Measurements from ENCODE around the gene SCAMP4. TPM values are rescaled to one million over a fixed set of nuclear protein-coding genes. Genes with fewer than 3 reads are reported as not detected.

The SCAMP4 gene
- total RNA-seq, 1 donor from 2014 or later, result 32.1 TPM

Other genes starting within 250 kb of the SCAMP4 start
- gene ONECUT3, start 151.9 kb upstream of the SCAMP4 start, total RNA-seq, result not detected in 2 replicates
- gene ATP8B3, start 93.1 kb upstream of the SCAMP4 start, total RNA-seq, result 25.6 and 28.5 TPM in 2 replicates
- gene REXO1, start 56.9 kb upstream of the SCAMP4 start, total RNA-seq, result 49.2 and 54.1 TPM in 2 replicates
- gene KLF16, start 41.8 kb upstream of the SCAMP4 start, total RNA-seq, result 21.3 and 23.1 TPM in 2 replicates
- 119 and 126 TPM in 2 replicates for gene ABHD17A, start 19.9 kb upstream of the SCAMP4 start, total RNA-seq
- 11.0 and 11.5 TPM in 2 replicates for gene ADAT3, start within 50 bp of the SCAMP4 start, total RNA-seq
- gene CSNK1G2, start 35.8 kb downstream of the SCAMP4 start, total RNA-seq, result 89.5 and 94.3 TPM in 2 replicates
- gene BTBD2, start 110.3 kb downstream of the SCAMP4 start, total RNA-seq, result 50.1 and 56.1 TPM in 2 replicates
- gene MKNK2, start 145.8 kb downstream of the SCAMP4 start, total RNA-seq, result 190 TPM in 2 replicates
- 228 and 239 TPM in 2 replicates for gene MOB3A, start 190.9 kb downstream of the SCAMP4 start, total RNA-seq
- gene IZUMO4, start 191.5 kb downstream of the SCAMP4 start, total RNA-seq, result 7.3 and 8.9 TPM in 2 replicates
- 104 and 113 TPM in 2 replicates for gene AP3D1, start 246.2 kb downstream of the SCAMP4 start, total RNA-seq

Measured in T-helper 2 cell treated with Interferon-gamma antibody and Interleukin-4, amounts not matched to agents 100 ng/mL and 5 ng/mL, for 36 hours (primary cell).